AG04449 (cell line): Measurements from ENCODE around the gene TGFBI.

Experiments used
- CTCF ChIA-PET: fragments of 350-600 bp; formaldehyde crosslinking; extraction: SDS; loops from one replicate; lab custom pipeline; 2021; ENCODE audit warnings: antibody characterized with exemption; lab: Yijun Ruan, JAX
- POLR2A ChIA-PET: fragments of 400-600, 350-600 bp; formaldehyde crosslinking; extraction: SDS; loops from one replicate; lab custom pipeline; 2020; ENCODE audit warnings: antibody characterized with exemption, inconsistent platforms; lab: Yijun Ruan, JAX
- DNase-seq: peaks from one replicate; pipeline ENCODE4 v3.0.0-alpha.2; 2010; ENCODE audit warnings: low read depth, low spot score
- H3K4me3 ChIP-seq: 2 replicates; pipeline ENCODE4 v1.5.1; 2011; ENCODE audit warnings: low read depth, mild to moderate bottlenecking, control low read depth, low read length
- TF ChIP-seq, protein P1 (sequence below): IDR thresholded peaks from one replicate; pipeline ENCODE4 v1.5.1; 2011; ENCODE audit warnings: mild to moderate bottlenecking, moderate library complexity, low read length, control low read depth, inconsistent platforms; ENCODE audit not compliant: insufficient read depth; ENCODE audit errors: missing control alignments

TGFBI gene

GRCh38 chr5:136106351-136107031 lies 77.7 kb downstream of the TGFBI start:
- TF ChIP-seq, protein P1, sequence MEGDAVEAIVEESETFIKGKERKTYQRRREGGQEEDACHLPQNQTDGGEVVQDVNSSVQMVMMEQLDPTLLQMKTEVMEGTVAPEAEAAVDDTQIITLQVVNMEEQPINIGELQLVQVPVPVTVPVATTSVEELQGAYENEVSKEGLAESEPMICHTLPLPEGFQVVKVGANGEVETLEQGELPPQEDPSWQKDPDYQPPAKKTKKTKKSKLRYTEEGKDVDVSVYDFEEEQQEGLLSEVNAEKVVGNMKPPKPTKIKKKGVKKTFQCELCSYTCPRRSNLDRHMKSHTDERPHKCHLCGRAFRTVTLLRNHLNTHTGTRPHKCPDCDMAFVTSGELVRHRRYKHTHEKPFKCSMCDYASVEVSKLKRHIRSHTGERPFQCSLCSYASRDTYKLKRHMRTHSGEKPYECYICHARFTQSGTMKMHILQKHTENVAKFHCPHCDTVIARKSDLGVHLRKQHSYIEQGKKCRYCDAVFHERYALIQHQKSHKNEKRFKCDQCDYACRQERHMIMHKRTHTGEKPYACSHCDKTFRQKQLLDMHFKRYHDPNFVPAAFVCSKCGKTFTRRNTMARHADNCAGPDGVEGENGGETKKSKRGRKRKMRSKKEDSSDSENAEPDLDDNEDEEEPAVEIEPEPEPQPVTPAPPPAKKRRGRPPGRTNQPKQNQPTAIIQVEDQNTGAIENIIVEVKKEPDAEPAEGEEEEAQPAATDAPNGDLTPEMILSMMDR, result no peak
- no peak overlapping the region for H3K4me3 ChIP-seq
- POLR2A ChIA-PET, result no interaction called here
- CTCF ChIA-PET, result interaction anchor here (2.2 kb wide), 1 partner anchor 25 kb away, joined by 8 read pairs; no protein-coding TSS in a partner anchor
- no peak for DNase-seq

DNA sequence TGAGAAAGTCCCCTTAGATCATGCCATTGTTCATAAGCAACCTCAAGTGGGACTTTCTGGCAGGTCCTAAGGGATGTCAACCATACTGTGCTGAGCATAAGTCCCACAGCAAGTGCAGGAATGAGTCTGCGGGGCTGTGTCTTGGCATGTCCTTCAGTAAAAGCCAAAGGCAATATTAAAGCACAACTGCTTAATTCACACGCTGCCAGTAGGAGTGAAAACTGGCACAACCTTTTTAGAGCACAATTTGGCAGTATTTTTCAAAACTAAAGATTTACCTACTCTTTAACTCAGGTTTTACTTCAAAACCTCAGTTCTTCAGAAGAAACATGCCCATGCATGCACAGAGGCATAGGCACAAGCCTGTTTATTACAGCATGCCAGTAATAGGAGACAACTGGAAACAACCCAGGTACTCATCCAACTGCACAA lies 79.4 kb downstream of the TGFBI start:
- POLR2A ChIA-PET, result no interaction called here
- no peak for DNase-seq
- CTCF ChIA-PET, result interaction anchor here (1.3 to 3.0 kb wide), 2 partner anchors 15 to 25 kb away, joined by 3 to 12 read pairs; no protein-coding TSS in a partner anchor
- H3K4me3 ChIP-seq, result no peak overlapping the region
- TF ChIP-seq, protein P1, result no peak

DNA sequence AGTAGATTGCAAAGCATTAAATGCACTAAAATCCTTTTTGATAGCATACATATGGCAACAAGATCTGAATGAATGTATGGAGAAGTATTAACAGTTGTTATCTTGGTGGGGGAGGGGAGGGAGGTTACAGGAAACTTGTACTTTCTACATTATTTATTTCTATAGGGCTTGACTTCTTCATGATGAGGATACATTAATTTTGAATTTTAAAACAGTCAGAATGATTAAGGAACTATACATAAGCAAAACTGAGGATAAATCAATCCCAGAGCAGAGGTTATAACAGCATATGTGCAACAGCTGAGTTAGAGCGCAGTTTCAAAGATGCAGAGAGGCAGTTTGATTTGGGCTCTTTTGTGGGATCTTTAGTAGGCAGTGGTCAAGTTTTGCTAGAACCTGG lies 80.0 kb downstream of the TGFBI start:
- ChIA-PET CTCF (interaction anchor here (1.3 to 3.0 kb wide), 2 partner anchors 15 to 25 kb away, joined by 3 to 12 read pairs; no protein-coding TSS in a partner anchor), POLR2A (no interaction called here)
- no peak for DNase-seq
- TF ChIP-seq, protein P1, result no peak
- H3K4me3 ChIP-seq, result no peak overlapping the region

DNA sequence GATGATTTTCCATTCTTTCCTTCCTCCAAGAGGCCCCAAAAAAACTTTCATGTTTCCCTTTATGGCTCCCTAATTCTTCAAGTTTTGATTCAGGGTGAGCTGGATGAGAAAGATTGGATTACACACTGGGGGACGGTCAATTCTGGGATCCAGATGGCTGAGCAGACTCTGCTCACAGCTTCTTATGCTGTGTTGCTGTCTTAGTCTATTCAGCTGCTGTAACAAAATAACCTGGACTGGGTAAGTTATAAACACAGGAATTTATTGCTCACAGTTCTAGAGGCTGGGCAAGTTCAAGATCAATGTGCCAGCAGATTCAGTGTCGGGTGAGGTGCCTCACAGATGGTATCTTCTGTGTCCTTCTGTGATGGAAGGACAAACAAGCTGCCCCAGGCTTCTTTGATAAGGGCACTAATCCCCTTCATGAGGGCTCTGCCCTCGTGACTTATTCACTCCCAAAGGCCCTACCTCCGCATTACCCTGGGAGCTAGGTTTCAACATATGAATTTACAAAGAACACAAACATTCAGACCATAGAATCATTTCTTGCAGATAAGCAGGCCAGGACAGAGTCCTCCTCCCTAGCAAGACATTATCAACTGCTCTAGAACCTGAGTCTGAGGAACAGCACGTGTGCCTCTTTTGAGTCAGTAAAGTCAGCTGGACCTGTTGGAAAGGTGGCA lies 80.8 kb downstream of the TGFBI start:
- ChIA-PET POLR2A (no interaction called here), CTCF (interaction anchor here (1.2 to 3.0 kb wide), 3 partner anchors 14 to 46 kb away, joined by 3 to 12 read pairs (median 3); no protein-coding TSS in a partner anchor)
- no peak for DNase-seq
- TF ChIP-seq, protein P1, result no peak
- H3K4me3 ChIP-seq, result no peak overlapping the region
